Measurements from ENCODE around the gene TIMM44.

DNA sequence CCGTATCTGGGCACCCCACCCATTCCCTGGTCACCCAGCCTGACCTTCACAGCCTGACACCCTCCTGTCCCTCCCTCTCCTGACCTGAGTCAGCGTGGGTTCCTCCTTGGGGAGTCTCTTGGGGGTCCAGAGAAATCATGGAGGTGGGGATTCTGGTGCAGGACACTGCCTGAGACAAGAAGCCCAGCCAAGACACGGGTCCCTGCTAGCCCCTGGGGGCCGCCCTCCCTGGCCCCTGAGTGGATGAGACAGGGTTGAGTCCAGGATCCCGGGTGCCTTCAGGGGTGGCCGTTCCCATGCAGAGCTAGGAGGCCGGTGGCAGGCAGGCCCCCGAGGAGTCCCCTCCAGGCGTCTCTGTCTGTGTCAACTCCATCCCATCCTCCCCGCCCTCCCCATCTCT lies 38.2 kb downstream of the TIMM44 start:
- TF ChIP-seq, protein P1, sequence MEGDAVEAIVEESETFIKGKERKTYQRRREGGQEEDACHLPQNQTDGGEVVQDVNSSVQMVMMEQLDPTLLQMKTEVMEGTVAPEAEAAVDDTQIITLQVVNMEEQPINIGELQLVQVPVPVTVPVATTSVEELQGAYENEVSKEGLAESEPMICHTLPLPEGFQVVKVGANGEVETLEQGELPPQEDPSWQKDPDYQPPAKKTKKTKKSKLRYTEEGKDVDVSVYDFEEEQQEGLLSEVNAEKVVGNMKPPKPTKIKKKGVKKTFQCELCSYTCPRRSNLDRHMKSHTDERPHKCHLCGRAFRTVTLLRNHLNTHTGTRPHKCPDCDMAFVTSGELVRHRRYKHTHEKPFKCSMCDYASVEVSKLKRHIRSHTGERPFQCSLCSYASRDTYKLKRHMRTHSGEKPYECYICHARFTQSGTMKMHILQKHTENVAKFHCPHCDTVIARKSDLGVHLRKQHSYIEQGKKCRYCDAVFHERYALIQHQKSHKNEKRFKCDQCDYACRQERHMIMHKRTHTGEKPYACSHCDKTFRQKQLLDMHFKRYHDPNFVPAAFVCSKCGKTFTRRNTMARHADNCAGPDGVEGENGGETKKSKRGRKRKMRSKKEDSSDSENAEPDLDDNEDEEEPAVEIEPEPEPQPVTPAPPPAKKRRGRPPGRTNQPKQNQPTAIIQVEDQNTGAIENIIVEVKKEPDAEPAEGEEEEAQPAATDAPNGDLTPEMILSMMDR (conservative IDR thresholded peaks at IDR 0.05; ENCODE audit: low read length), result no peak
- TF ChIP-seq EZH2phosphoT487 (IDR thresholded peaks at IDR 0.05; ENCODE audit: borderline replicate concordance, low read depth, low read length), result no peak

Data from OCI-LY7 (cell line).